Large intestine (tissue), 3 donors: ENCODE data around the gene MINDY3. TPM values are rescaled to one million over a fixed set of nuclear protein-coding genes. Genes with fewer than 3 reads are reported as not detected.

Source experiments
- DNase-seq, 2 donors: peaks; one replicate each; pipeline versions ENCODE4 v3.0.0 to v3.0.0-alpha.2; 2013
- H3K27ac ChIP-seq: one replicate; pipeline ENCODE4 v1.5.1; 2013; ENCODE audit warnings: low read length
- H3K27me3 ChIP-seq: 2 replicates; pipeline ENCODE4 v1.6.1; 2013; ENCODE audit warnings: low read length; ENCODE audit not compliant: control insufficient read depth, insufficient read depth
- H3K36me3 ChIP-seq: 2 replicates; pipeline ENCODE4 v1.6.1; 2013; ENCODE audit warnings: low read length; ENCODE audit not compliant: control insufficient read depth, insufficient read depth
- H3K4me1 ChIP-seq: one replicate; pipeline ENCODE4 v1.6.1; 2013; ENCODE audit warnings: low read length; ENCODE audit not compliant: control insufficient read depth, insufficient read depth
- H3K4me3 ChIP-seq: one replicate; pipeline ENCODE4 v1.5.1; 2013; ENCODE audit warnings: low read length
- H3K9me3 ChIP-seq: one replicate; pipeline ENCODE4 v1.6.1; 2013; ENCODE audit warnings: mild to moderate bottlenecking, low read depth, low read length, moderate library complexity; ENCODE audit not compliant: control insufficient read depth
- WGBS: methylation state at CpG from one replicate; pipeline ENCODE4 v1.1.5; 2013; ENCODE audit warnings: low lambda C conversion rate; ENCODE audit not compliant: insufficient coverage; 5-methylcytosine and 5-hydroxymethylcytosine counted together
- polyA plus RNA-seq: library from polyadenylated mRNA; unstranded; fragments of 120-200 nt; gene quantifications from one replicate; pipeline ENCODE4 v1.2.1, GENCODE V29; 2013

MINDY3 gene
- polyA plus RNA-seq, 1 donor: 28.3 TPM

- no peak overlapping the region for H3K27ac ChIP-seq
- WGBS: no CpG with 5 or more reads among the region's 2 CpGs
- H3K27me3 ChIP-seq: no peaks in the 10 kb centered on the region
- DNase-seq: no peak
- H3K4me3 ChIP-seq: no peak overlapping the region
- no peaks in the 10 kb centered on the region for H3K36me3 ChIP-seq
- H3K4me1 ChIP-seq: no peaks in the 10 kb centered on the region
- H3K9me3 ChIP-seq: no peaks in the 10 kb centered on the region
These were observed 99.6 kb downstream of the MINDY3 start for GRCh38 chr10:15760681-15761080.

- H3K27ac ChIP-seq: no peak overlapping the region
- no peaks in the 10 kb centered on the region for H3K27me3 ChIP-seq
- DNase-seq: no peak
- H3K4me3 ChIP-seq: no peak overlapping the region
- H3K4me1 ChIP-seq: no peaks in the 10 kb centered on the region
- no peaks in the 10 kb centered on the region for H3K36me3 ChIP-seq
- no peaks in the 10 kb centered on the region for H3K9me3 ChIP-seq
These were observed 101.0 kb downstream of the MINDY3 start for GRCh38 chr10:15759265-15759664.

DNA sequence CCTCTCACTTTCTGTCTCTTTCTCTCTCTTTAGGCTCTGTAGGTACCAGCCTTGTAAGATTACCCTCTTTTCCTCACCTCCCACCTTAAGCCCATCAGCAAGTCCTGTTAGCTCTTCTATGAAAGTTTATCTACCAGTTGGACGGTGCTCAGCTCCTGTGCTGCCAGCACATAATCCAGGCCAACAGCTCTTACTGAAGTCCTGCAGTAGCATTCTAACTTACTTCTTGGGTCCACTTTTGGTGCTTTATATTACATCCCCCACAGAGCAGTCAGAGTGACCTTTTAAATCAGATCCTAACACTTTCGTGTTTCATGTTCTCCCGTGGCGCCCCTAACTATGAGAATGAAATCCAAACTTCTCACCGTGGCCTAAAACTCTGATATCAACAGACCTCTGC is 101.7 kb downstream of the MINDY3 start:
- Histone ChIP-seq H3K27ac (no peak overlapping the region), H3K4me1 (no peaks in the 10 kb centered on the region), H3K4me3 (no peak overlapping the region), H3K27me3 (no peaks in the 10 kb centered on the region), H3K36me3 (no peaks in the 10 kb centered on the region), H3K9me3 (no peaks in the 10 kb centered on the region)
- 92% methylated on average over 2 of the region's 5 CpGs for WGBS
- no peak for DNase-seq

DNA sequence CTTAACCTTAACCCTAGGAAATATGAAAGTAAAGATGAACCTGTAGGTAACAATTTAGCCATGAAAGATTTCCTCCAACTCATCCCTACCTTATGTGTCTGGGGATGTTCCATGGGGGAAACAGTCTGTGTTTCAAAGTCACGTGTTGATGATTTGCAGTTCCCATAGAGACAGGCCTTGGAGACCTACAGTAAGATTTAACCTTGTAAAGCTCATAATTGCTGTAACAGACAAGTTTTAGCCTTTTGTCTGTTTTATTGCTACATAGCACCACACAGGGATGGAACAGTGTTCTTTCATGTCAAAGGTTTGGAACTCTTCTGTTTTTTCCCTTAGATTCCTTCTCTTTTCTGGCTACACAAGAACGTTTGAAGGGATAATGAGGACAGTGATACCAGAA is 105.4 kb downstream of the MINDY3 start:
- no peaks in the 10 kb centered on the region for H3K4me1 ChIP-seq
- H3K36me3 ChIP-seq: no peaks in the 10 kb centered on the region
- no peak overlapping the region for H3K4me3 ChIP-seq
- no peaks in the 10 kb centered on the region for H3K9me3 ChIP-seq
- no peak overlapping the region for H3K27ac ChIP-seq
- H3K27me3 ChIP-seq: no peaks in the 10 kb centered on the region
- WGBS: 20% methylated on average over 1 of the region's 2 CpGs
- no peak for DNase-seq

DNA sequence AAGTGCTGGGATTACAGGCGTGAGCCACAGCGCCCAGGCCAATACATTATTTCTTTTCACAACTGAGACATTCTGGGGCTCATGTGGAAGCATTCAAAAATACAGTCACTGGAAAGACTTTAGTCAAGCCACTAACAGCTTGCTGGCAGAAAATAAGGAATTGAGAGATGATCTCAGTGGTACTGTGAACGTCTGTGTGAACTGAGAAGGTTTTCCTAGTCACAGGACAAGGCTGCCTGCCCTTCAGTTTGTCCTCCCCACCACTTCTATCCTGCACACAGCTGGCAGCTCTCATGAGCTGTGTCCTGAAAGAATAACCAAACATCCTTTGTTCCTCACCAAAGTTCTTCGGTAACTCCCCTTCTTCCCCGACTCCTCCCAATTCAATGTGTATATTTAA is 109.3 kb downstream of the MINDY3 start:
- Histone ChIP-seq H3K4me1 (no peaks in the 10 kb centered on the region), H3K27ac (no peak overlapping the region), H3K36me3 (no peaks in the 10 kb centered on the region), H3K27me3 (no peaks in the 10 kb centered on the region), H3K9me3 (no peaks in the 10 kb centered on the region), H3K4me3 (no peak overlapping the region)
- no peak for DNase-seq
- WGBS: 92% methylated on average over 2 of the region's 5 CpGs

DNA sequence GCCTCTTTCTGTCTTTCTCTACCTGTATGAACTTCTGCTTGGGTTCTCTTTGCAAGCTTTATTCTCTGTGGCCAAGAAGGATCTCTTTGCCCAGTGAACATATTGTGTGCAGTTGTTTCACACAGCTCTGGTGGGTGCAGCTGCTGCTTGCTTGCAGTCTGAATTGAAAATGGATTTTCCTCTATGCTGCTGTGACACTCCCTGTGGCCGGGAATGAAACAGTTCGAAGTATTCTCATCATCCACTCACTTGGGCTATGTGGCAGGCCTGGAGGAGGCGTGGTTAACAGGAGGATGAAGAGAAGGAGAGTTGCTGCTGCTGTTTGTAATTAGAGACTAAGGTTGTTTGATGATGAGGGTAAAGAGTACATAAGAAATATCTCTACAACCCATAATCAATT is 112.2 kb downstream of the MINDY3 start:
- H3K4me3 ChIP-seq: no peak overlapping the region
- WGBS: no CpG with 5 or more reads among the region's 3 CpGs
- H3K27ac ChIP-seq: no peak overlapping the region
- DNase-seq: no peak
- no peaks in the 10 kb centered on the region for H3K27me3 ChIP-seq
- no peaks in the 10 kb centered on the region for H3K4me1 ChIP-seq
- no peaks in the 10 kb centered on the region for H3K36me3 ChIP-seq
- no peaks in the 10 kb centered on the region for H3K9me3 ChIP-seq

- WGBS: no CpG with 5 or more reads among the region's 3 CpGs
- H3K9me3 ChIP-seq: no peaks in the 10 kb centered on the region
- no peak overlapping the region for H3K27ac ChIP-seq
- no peaks in the 10 kb centered on the region for H3K27me3 ChIP-seq
- no peaks in the 10 kb centered on the region for H3K36me3 ChIP-seq
- H3K4me3 ChIP-seq: no peak overlapping the region
- no peak for DNase-seq
- no peaks in the 10 kb centered on the region for H3K4me1 ChIP-seq
These were observed 112.7 kb downstream of the MINDY3 start for GRCh38 chr10:15747632-15748031.

GRCh38 chr10:15745751-15746150 is 114.6 kb downstream of the MINDY3 start:
- Histone ChIP-seq H3K36me3 (no peaks in the 10 kb centered on the region), H3K4me1 (no peaks in the 10 kb centered on the region), H3K4me3 (no peak overlapping the region), H3K27me3 (no peaks in the 10 kb centered on the region), H3K9me3 (no peaks in the 10 kb centered on the region), H3K27ac (no peak overlapping the region)
- peak in 1 of 2 donors; percentile 24 for DNase-seq
- no CpG with 5 or more reads among the region's 1 CpG for WGBS

- H3K36me3 ChIP-seq: no peaks in the 10 kb centered on the region
- H3K4me1 ChIP-seq: no peaks in the 10 kb centered on the region
- H3K27ac ChIP-seq: no peak overlapping the region
- WGBS: no CpG with 5 or more reads among the region's 7 CpGs
- no peak for DNase-seq
- H3K4me3 ChIP-seq: no peak overlapping the region
- H3K9me3 ChIP-seq: no peaks in the 10 kb centered on the region
- H3K27me3 ChIP-seq: no peaks in the 10 kb centered on the region
These were observed 116.0 kb downstream of the MINDY3 start for GRCh38 chr10:15744217-15744865.

- Histone ChIP-seq H3K4me3 (no peak overlapping the region), H3K27me3 (no peaks in the 10 kb centered on the region), H3K9me3 (no peaks in the 10 kb centered on the region), H3K27ac (no peak overlapping the region), H3K36me3 (no peaks in the 10 kb centered on the region), H3K4me1 (no peaks in the 10 kb centered on the region)
- no peak for DNase-seq
- WGBS: 67% methylated on average over 1 of the region's 2 CpGs
These were observed 116.9 kb downstream of the MINDY3 start for GRCh38 chr10:15743443-15743842.

DNA sequence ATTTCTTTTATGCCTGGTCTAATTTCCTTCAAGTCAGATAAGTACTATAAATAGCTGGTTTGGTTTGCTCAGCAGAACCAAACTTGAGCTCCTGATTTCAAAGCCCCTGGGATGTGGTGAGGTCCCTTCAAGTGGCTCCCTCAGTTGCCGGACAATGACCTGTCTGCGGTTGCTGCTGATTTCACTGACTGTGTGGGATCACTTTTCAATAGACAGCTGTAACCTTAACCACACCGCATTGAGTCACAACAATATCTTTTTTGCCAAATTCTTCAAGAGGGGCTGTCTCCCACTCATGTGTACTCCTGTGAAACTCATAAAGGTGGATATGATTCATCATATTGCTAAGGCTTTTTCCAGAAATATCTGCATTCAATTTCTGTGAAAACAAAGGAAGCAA is 117.5 kb downstream of the MINDY3 start:
- H3K36me3 ChIP-seq: no peaks in the 10 kb centered on the region
- H3K9me3 ChIP-seq: no peaks in the 10 kb centered on the region
- no peak overlapping the region for H3K4me3 ChIP-seq
- H3K27me3 ChIP-seq: no peaks in the 10 kb centered on the region
- no peak for DNase-seq
- H3K27ac ChIP-seq: no peak overlapping the region
- H3K4me1 ChIP-seq: no peaks in the 10 kb centered on the region
- WGBS: no CpG with 5 or more reads among the region's 3 CpGs
